AG10803 (cell line): ENCODE measurements around the gene DPYSL4.

ENCODE experiments used
- DNase-seq: peaks from one replicate; pipeline ENCODE4 v3.0.0; 2010; ENCODE audit warnings: low read depth
- H3K4me3 ChIP-seq: 2 replicates; pipeline ENCODE4 v1.5.1; 2011; ENCODE audit warnings: mild to moderate bottlenecking, low read length, control low read depth
- TF ChIP-seq, protein P1 (sequence below): conservative IDR thresholded peaks from 2 replicates; pipeline ENCODE4 v1.5.1; 2011; ENCODE audit warnings: mild to moderate bottlenecking, low read length, control low read depth, inconsistent platforms

Gene DPYSL4

DNA sequence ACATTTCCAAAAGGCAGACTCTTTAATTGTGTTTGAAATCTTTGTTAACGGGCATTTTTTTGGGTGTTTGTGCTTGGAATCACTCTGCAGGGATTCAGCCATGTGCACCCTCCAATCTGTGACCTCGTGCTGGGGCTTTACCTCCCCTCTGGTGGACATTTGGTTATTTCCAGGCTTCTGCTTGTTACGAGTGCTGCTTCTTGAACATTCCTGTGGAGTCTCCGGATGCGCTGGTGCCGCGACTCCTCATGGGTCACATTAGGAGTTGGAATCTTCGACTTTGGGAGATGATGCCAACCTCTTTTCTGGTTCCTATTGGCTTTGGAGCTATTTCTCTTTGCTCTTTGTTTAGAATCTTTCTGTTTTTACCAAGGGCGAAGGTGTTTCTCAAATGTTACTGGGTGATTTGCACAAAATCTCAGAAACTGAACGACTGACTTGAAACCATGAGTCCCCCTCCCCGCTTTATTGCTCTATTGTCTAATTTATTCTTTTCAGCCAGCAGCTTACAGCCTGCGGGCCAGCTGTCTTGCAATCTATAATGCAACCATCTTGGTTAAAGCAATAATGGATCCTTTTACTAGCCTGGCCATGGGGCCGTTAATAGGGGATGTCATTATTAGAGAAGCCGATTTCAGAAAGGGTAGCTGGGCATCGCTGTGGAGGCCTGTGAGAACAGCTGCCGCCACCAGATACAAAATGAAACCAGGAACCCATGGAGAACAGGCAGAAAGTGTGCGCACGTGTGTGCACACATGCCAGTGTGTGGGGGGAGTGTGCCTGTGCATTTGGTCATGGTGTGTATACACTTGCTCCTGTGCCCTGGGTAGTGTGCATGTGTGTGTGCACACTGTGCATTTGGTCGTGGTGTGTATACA is 9.9 kb upstream of the DPYSL4 start:
- DNase-seq = no peak
- no peak overlapping the region for H3K4me3 ChIP-seq
- TF ChIP-seq, protein P1, sequence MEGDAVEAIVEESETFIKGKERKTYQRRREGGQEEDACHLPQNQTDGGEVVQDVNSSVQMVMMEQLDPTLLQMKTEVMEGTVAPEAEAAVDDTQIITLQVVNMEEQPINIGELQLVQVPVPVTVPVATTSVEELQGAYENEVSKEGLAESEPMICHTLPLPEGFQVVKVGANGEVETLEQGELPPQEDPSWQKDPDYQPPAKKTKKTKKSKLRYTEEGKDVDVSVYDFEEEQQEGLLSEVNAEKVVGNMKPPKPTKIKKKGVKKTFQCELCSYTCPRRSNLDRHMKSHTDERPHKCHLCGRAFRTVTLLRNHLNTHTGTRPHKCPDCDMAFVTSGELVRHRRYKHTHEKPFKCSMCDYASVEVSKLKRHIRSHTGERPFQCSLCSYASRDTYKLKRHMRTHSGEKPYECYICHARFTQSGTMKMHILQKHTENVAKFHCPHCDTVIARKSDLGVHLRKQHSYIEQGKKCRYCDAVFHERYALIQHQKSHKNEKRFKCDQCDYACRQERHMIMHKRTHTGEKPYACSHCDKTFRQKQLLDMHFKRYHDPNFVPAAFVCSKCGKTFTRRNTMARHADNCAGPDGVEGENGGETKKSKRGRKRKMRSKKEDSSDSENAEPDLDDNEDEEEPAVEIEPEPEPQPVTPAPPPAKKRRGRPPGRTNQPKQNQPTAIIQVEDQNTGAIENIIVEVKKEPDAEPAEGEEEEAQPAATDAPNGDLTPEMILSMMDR = no peak

DNA sequence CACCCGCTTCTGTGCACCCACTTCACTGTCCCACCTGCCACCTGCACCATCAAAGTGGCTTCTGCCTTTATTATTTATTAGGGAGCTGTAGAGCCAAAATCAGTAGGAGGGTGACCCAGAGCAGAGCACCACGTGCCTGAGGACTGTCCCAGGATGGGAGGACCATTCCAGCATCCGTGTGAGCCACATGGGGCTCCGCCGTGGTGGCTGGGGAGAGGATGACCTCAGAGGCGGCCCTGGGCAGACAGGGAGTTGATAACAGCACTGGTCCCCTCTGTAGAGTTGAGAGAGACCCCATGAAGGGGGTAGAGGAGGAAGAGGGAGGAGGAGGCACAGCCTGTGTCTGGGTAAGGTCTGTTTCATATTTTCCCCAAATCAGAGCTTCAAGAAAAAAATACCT is 8.7 kb upstream of the DPYSL4 start:
- no peak overlapping the region for H3K4me3 ChIP-seq
- DNase-seq = no peak
- TF ChIP-seq, protein P1 = no peak

DNA sequence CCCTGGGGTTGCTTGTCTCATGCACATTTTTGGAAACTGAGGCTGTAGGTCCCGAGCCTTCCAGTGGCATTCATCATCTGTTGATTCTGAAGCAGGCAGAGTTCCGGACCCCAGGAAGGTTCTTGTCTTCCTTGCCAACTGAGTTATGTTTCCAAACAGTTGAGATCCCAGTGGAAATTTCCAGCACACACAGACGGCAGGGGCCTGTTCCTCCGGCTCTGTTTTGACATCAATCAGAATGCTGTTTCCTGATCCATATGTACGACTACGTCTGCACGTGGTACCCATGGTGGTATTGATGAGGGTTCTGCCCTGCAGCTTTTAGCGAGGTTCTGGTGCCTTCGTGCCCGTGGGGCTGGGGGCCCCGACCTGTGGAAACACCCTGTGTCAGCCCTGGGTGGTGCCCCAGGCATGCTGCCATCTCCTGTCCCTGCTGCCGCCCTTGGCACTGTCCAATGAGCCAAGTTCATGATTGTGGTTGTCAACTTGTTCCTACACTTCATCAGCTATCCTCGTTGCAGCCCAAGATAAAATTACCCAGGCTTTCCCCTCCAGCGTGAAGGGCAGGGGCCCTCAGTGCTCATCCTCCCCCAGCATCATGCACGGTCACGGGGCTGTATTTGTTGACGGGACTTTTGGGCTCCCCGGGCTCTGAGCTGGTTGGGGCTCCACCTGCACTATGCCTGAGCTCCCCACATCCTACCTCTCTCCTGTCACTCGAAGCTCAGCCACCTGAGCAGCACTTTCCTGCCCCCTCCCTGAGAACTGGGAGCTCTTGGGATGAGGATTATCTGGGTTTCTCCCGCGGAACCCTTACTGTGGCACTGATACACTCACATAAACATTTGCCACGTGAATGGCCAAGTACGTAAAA is 7.8 kb upstream of the DPYSL4 start:
- no peak for DNase-seq
- no peak overlapping the region for H3K4me3 ChIP-seq
- TF ChIP-seq, protein P1 = no peak

DNA sequence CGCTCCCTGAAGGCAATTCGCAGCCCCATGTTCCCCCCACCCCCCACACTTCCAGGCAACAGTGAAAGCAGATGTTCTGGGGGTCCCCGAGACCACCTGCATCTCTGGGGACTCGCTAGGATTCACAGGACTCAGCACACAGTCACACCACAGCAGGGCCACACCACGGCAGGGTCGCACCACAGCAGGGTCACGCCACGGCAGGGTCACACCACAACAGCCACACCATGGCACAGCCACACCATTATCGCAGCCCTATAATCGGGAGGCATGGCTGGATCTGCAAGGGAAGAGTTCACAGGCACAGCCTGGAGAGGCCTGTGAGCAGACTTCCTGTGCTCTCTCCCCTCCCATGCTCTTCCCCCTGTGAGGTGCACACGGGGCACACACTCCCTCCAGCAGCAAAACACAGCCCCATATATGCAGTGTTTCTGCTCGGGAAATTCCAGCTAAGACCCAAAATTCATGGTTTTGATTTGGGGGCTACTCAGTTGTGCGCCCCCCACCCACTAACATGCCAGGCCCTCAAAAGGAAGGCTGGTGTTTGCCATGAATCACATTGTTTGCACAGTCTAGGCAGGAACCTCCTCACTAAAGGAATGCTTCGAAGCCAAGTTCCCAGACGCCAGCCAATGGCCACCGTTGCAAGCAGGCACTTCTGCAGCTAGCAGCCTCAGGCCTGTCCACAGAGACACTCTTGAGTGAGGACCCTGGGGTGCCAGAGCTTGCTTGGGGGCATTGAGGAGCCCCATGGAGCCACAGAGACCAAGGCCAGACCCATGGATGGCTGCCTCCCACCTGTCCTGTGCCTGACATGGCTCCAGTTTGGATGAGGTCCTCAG is 7.0 kb upstream of the DPYSL4 start:
- DNase-seq = no peak
- TF ChIP-seq, protein P1 = no peak
- H3K4me3 ChIP-seq = no peak overlapping the region

DNA sequence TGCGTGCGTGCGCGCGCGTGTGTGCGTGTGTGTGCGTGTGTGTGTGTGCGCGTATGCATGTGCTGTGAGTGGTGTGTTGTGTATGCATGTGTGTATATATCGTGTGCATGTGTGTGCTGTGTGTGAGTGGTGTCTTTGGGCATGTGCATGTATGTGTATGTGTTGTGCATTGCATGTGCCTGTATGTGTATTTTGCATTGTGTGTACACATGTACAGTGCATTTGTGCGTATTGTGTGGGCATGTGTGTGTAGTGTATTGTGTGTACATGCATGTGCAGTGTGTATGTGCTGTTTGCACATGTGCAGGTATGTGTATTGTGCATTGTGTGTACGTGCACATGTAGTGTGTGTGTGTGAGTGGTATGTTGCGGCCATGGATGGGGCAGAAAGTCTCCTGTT is 6.0 kb upstream of the DPYSL4 start:
- TF ChIP-seq, protein P1 = no peak
- no peak for DNase-seq
- H3K4me3 ChIP-seq = no peak overlapping the region

DNA sequence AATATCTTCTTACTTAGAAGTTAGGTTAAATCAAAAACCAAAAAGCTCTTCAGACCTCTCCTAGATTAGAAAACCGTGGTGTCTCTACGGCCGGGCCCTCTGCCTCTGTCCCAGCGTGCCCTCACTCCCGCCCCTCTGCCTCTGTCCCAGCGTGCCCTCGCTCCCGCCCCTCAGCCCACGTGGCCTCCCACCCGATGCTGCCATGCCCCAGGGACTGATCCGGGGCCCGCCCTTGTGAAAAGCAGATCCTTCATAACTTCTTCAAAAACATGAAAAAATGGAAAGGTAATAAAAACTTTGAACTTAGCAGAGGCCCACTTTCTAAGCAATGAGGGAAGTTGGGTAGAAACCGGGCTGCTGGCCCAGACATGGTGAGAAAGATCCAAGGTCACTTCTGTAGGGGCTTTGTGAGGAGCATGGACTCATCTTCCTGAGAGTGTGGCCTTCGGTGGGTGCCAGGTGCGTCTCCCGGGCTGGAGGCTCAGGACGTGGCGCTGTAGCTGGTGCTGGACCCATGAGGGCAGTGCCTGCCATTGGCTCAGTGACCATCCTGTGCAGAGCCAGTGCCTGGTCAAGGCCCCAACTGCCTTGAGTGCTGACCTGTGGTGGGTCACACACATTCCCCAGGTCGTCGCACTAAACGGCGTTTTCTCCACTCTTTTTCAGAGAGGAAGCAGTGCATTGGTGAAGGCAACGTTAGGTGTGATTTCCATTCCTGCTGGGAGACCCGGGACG is 4.9 kb upstream of the DPYSL4 start:
- H3K4me3 ChIP-seq = no peak overlapping the region
- DNase-seq = no peak
- TF ChIP-seq, protein P1 = no peak
